Raji (cell line): ENCODE measurements around the gene ARFGAP3.

Source experiments
- POLR2A ChIP-seq: IDR thresholded peaks from 2 replicates; pipeline ENCODE4 v1.6.1; 2011; ENCODE audit warnings: low read depth, low read length, control low read depth; ENCODE audit not compliant: insufficient read depth

ARFGAP3 gene

DNA sequence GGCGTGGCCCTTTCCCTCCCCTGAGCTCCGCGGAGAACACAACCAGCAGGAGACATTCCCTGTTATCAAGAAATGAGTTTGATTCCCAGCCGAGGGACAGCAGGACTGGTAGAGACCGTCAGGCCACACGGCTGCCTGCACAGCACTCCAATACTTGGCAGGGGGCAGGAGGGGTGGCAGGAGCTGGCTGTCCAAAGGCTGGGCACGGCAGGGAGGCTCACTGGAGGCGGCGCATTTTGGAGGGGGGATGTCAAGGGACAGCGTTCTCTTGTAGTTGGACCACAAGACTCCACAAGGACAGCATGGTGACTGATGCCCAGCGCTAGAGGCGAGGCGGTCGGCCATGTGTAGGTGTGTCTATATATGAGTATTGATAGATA lies 69.7 kb downstream of the ARFGAP3 start:
- TF ChIP-seq POLR2A = no peak

DNA sequence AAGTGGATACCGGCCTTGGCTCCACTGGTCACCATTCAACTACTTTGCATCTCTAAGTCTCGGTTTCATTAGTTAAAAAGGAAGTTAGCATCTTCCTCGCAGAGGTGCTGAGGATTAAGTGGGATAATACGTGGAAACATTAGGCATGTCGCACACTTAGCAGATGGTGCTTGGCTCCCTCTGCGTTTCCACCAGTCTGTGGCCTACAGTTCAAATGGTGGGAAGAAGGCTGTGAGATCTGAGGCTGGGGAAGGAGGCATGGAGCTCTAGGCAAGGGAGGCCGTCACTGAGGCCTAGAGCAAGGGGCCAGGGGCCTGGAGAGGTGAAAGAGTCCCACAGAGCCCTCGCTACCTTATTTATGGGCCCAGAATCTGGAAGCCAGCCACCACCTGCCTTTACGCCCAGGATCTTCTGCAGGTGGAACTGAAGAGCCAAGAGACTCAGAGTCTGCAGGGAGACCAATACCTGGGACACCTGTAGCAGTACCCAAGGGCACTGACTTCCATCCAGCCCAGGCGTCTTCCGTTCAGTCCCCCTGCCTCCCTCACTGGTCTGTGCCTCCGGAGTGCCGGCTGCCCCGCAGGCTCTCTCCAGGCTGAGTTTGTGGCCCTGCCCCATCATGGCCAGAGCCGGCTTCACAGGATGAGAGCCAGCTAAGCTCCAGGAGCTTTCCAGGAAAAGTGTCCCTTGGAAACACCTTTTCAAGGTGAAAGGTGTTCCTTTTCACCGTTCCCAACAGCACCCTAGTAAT lies 70.3 kb downstream of the ARFGAP3 start:
- TF ChIP-seq POLR2A = no peak

DNA sequence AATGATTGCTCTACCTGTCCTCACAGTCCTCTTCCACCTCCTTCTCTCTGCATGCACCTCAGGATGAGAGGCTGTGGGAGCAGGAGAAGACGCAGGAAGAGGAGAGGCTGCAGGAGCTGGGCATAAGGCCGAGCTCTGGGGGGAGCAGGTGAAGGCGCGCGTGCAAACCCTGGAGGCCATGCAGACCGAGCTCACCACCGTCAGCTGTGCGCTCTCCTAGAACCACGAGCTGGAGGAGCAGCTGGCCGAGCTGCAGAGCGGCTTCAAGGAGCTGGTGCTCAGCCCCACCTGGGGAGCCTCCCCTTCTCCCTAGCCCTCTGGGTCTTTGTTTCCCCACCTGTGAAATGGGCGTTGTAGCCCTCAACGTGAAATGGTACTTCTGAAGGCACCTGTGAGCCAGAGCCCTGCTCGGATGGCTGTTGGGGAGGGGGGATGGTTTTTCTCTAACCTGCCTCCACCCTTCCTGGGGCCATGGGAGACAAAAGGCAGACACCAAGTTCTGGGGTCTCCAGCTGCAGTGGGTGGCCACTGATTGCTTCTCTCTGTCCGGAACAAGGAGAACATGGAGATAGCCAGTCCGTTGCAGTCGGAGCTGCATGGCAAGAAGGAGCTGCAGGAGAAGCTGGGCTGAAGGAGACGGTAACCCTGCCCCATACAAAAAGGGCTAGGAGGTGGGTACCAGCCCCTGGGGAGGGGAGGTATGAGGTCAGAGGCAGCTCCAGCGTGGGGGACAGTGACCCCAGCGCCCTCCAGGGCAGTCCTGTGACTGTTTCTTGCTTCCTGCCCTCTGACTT lies 71.2 kb downstream of the ARFGAP3 start:
- TF ChIP-seq POLR2A = no peak

DNA sequence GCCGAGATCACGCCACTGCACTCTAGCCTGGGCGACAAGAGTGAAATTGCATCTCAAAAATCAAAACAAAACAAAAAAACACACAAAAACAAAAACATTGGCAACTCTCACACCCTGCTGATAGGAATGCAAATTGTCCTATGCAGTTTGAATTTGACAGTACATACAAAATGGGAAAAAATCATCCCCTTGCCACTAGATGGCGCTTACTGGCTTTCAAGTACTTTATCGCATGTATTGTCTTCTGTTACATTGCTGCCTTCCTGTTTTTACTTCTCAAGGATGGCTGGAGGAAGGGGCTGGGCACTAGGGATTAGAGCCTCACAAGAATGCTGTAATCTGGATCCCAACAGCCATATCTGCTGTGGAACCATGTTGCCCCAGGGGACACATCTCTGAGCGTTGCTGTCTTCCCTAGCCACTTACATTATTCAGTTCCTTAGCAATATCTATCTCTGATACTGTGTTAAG lies 77.0 kb downstream of the ARFGAP3 start:
- TF ChIP-seq POLR2A = no peak

DNA sequence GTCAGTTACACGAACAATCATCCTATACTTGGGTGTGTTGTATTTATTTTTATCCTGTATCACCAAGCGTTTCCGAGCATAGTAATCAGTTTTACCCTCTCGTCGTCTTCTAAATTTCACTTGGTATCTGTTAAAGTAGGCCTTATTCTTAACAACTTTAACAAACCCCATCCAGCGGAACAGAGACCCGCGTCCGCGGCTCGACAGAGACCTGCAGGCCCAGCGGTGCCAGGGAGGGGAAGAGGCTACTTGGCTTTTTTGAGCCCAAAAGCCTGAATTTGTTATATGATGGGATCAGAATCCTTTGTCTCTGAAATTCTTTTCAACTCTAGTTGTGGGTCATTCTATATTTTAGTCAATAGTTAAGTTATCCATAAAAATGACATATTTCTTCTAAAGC lies 79.9 kb downstream of the ARFGAP3 start:
- TF ChIP-seq POLR2A = no peak

DNA sequence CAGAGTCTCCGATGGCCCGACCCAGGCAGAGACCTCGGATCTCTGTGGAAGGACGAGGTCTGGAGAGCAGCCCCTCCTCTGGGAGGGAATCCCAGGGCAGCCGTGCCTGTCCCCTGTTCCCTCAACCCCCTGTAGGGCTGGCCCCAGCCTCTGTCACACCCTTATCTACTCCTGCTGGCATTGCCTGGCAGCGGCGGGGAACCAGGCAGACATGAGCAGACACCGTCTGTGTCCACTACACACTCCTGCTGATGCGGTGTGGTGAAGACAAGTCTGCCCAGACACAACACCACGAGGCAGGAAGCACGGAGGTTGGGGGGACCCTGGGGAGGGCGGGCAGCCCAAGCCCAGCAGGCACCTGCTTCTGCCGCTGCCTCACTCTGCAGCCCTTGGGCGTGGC lies 83.9 kb downstream of the ARFGAP3 start:
- TF ChIP-seq POLR2A = no peak

DNA sequence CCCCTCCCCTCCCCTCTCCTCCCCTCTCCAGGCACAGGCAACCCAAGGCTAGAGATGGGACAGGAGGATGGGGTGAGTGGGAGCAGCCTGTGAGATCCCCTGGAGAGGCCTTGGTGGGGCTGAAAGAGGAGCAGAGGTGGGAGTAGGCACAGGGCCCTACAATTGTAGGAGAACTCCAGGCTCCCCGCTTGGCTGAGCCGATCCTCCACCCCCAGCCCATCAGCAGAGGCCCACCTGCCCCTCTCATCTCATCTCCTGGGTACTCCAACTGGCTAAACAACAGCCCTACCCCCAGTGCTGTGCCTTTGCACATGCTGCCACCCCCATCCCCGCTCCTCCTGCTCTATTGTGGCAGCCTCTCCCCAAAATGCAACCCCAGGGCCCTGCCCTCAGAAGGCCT lies 84.4 kb downstream of the ARFGAP3 start:
- no peak for TF ChIP-seq POLR2A

DNA sequence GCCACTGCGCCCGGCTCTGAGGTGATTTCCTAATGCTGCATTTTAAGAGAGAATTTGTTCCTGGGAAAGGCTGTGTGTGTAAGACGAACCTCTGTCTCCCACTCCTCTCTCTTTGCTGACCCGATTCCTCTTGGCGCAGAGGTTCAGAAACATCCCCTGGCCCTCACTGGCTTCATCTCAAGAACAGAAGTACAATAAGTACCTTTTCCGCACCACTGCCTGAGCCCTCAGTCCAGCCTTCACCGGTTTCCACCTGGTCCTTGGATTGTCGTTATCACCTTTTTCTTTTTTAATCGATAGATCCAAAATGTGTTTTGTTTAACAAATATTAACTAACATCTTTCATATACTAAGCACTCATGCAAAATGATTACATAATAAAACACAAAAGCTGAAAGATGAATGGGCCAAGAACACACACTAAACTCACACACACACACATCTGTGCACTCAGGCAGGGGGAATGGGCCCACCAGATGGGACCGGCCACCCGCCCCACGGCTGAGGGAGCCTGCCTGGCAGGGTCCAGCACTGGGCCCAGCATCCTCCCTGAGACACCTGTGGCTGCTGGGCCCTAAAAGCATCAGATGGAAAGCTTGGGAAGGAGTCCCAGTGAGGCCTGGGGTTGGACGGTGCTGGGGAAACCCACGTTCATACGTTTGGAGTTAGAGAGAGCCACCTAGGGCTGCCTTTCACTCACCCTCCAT lies 86.0 kb downstream of the ARFGAP3 start:
- TF ChIP-seq POLR2A = no peak

DNA sequence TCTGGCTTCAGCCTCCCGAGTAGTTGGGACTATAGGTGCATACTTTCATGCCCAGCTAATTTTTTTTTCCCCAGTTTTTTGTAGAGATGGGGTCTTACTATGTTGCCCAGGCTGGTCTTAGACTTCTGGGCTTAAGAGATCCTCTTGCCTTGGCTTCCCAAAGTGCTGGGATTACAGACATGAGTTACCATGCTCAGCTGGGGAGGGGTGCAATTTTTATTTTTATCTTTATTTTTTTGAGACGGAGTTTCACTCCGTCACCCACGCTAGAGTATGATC lies 86.7 kb downstream of the ARFGAP3 start:
- TF ChIP-seq POLR2A = no peak

DNA sequence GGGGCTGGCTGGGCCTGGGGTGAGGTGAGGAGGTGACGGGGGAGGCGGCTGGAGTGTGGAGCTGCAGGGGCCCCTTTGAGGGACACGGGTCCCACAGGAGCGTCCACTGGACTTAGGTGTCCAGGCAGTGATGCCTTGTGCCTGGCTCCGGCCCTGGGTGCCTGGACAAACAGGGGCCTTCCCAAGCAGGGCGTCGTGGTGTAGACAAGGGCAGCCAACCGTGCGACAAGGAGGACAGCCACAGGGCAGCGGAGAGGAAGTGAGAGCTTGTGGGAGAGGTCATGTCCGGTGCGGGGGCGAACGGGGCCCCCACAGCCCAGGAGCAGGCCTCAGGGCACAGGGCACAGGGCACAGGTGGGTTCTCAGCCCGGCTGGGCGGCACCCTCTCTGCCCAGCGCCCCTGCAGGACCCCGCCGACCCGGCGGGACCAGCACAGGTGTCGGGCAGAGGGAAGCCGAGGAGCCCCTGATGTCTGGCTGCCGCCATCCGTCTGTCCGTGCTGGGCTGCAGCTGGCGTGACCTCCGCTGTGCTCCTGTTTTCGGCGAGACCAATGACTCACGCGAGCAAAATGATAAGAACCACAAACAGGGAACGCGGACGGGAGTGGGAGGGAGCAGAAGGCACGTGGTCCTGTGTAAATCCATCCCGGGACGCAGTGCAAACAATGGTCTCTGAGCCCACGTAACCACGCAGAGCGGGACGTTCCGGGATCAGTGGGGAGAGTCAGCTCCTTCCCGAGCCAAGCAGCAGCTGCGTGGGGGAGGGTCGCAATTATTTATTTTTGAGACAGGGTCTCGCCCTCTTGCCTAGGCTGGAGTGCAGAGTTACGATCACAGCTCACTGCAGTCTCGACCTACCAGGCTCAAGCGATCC lies 87.3 kb downstream of the ARFGAP3 start:
- TF ChIP-seq POLR2A = no peak

DNA sequence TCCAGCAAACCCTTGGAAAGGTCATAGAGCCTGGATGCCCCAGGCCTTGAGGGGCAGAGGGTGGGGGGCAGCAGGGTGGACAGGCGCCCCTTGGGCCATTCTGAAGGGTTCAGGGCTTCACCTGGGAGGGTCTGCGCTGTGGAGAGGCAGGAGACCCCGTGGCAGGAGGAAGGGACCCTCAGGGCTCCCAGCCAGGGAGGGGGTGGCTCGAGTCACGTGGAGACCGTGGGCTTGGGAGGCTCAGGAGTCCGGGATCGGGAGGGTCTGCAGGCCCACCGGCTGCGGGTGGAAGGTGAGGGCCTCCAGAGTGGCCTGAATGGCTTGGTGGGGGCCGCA lies 87.9 kb downstream of the ARFGAP3 start:
- no peak for TF ChIP-seq POLR2A

DNA sequence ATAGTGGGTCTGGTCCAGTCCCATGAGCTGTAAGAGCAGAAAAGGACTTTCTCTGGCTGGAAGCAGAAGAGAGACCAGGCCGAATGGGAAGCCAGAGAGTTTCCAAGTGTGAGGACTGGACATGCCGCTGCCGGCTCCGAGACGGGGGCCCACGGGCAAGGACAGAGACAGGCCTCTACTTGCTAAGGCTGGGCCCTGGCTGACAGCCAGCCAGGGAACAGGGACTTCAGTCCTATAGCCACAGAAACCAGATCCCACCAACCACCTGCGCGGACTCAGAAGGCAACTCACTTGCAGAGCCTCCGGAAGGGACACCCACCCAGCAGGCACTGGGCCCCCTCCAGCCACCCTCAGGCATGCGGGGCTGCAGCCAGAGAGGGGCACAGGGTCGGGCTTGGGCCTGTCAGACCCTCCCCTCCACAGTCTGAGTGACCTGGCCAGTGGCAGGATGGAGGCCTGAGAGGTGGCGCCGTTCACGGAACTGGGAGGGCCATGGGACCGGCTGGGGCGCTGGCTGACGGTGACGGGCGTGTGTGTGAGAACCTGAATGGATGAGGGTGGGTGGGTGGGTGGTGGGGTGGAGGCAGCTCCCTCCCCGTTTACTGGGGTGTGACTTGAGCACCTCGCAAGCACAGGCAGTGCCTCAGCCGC lies 88.6 kb downstream of the ARFGAP3 start:
- TF ChIP-seq POLR2A = no peak

DNA sequence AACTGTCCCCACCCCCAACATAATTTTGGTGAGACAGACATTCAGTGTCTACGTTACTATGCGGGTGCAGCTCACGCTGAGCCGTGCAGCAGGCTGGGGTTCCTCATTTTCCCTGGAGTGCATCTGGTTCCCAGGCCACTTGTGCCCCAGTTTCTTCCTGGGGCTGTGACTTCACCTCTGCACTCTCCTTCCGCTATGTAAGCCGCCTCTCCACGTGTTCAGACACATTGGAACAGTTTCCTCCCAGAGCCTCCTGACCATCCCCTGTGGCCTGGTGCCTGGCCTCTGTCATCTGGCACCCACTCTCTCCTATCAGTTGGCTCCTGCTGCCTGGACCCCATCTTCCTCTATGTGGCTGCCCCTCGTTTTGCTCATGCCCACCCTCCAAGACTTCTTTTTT lies 90.2 kb downstream of the ARFGAP3 start:
- no peak for TF ChIP-seq POLR2A

DNA sequence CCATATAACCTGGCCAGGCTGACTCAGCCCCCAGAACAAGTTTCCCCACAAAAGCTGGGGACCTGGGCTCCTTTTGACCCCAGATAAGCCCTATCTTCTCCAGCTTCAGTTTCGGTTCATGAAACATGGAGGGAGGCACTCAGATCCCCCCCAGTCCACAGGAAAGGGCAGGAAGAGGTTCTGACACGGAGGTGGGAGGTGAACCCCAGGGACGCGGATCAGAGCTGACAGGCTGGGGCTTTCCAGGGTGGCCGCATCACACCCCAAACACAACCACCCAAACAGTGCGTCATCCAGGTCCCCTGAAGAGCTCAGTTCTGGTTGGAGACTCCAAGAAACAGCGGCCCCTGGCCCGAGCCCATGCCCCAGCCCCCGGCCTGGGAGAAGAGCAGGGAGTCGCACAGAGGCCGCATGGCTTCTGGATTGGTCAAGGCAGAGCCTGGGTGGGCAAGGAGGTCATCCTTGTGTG lies 92.1 kb downstream of the ARFGAP3 start:
- no peak for TF ChIP-seq POLR2A

DNA sequence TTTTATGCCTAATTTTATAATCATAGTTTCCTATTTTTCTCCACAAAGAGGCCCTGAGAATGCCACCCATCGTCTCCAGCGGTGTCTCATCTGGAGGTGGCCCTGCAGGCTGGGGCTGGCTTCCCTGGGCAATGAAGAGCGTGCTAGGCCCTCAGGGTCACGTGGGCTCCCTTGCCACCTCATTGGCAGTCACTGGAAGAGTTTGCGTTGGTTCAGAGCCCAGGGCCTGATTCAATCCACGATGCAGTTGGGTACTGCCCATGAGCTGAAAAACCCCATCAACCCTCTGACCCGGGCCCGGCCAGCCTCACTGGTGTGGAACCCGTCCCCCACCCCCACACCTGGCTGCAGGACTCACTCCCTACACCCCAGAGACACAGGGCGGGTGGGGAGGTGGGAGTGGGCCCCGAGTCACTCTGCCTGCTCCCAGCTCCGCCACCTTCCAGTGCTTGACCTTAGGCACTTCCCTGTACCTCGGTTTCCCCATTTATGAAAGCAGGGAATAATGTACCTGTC lies 93.0 kb downstream of the ARFGAP3 start:
- no peak for TF ChIP-seq POLR2A
